ENCODE data around the gene HLA-C.

DNA sequence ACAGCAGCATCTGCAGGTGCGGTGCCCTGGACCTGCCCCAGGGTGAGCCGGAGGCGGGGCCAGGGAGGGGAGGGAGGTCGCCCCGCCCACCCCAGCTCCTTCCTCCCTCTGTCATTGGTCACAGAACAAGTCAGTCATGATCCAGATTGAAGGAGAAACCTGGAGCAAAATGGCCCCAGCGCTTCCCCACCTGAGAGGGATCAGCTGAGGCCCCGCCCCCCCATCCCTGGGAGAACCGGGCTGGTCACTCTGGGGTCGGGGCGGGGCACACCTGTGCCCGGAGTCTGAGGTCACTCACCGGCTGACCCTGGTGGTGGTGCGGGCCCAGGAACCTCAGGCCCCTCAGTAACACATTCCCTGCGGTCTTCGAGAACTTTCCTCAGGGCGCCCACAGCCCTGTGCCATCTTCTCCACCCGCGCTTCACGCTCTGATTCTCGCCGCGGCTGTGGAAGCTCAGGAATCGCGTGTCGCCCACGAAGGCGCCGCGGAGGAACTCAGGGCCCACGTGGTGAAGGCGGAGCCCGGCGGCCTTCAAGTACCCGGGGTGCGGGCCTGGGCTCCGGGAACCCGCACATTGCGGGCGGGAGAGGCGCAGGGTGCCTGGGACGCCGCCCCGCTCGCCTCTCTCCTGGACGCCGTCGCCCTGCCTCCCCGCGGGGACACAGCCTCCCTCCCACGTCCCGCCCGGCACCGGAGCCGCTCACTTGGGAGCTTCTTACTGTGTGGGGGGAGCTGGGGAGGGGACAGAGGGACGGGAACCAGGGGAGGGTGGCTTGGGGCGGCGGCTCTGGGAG is 36.4 kb upstream of the HLA-C start:
- TF ChIP-seq POLR2AphosphoS5 (IDR thresholded peaks at IDR 0.05), result no peak
- no peak for TF ChIP-seq CTCF (IDR thresholded peaks at IDR 0.05)

All from prostate gland (tissue), 2 donors.